Stomach smooth muscle (tissue), 2 donors: Measurements from ENCODE around the gene FITM2.
"Not testable (repeated sequence)": the region's sequence is repeated elsewhere in the genome, so short reads cannot be mapped to it uniquely, and the experiment has no call there.

Experiments
- H3K27ac ChIP-seq: one replicate; pipeline ENCODE4 v1.7.0; 2013; ENCODE audit warnings: mild to moderate bottlenecking, low read length, inconsistent platforms
- H3K27me3 ChIP-seq, 2 donors: one replicate each; pipeline ENCODE4 v1.7.0; 2013; ENCODE audit warnings: low read length in 2 of 2; ENCODE audit not compliant: insufficient read depth in 2 of 2, control insufficient read depth in 1 of 2
- H3K36me3 ChIP-seq, 2 donors: one replicate each; pipeline ENCODE4 v1.7.0; 2013; ENCODE audit warnings: low read length in 2 of 2; ENCODE audit not compliant: control insufficient read depth in 2 of 2, insufficient read depth in 2 of 2
- H3K4me1 ChIP-seq: one replicate; pipeline ENCODE4 v1.7.0; 2013; ENCODE audit warnings: low read length; ENCODE audit not compliant: control insufficient read depth, insufficient read depth
- H3K4me3 ChIP-seq, 2 donors: one replicate each; pipeline ENCODE4 v1.7.0; 2013; ENCODE audit warnings: low read length in 2 of 2
- H3K9ac ChIP-seq, 2 donors: one replicate each; pipeline ENCODE4 v1.7.0; 2013; ENCODE audit warnings: low read length in 2 of 2, mild to moderate bottlenecking in 1 of 2
- H3K9me3 ChIP-seq, 2 donors: one replicate each; pipeline ENCODE4 v1.7.0; 2013; ENCODE audit warnings: low read length in 2 of 2; ENCODE audit not compliant: control insufficient read depth in 2 of 2
- donor health status: healthy.
- donor health status: Pancreatic carcinoma.

Gene FITM2

GRCh38 chr20:44302736-44303135 lies 8.3 kb downstream of the FITM2 start:
- Histone ChIP-seq H3K4me3 (no peak overlapping the region), H3K27ac (no peak overlapping the region), H3K9me3 (no peaks in the 10 kb centered on the region), H3K27me3 (no peaks in the 10 kb centered on the region), H3K4me1 (no peaks in the 10 kb centered on the region), H3K9ac (no peak overlapping the region), H3K36me3 (peaks cover 3 to 12% of the 10 kb centered on the region in 2 donors)

DNA sequence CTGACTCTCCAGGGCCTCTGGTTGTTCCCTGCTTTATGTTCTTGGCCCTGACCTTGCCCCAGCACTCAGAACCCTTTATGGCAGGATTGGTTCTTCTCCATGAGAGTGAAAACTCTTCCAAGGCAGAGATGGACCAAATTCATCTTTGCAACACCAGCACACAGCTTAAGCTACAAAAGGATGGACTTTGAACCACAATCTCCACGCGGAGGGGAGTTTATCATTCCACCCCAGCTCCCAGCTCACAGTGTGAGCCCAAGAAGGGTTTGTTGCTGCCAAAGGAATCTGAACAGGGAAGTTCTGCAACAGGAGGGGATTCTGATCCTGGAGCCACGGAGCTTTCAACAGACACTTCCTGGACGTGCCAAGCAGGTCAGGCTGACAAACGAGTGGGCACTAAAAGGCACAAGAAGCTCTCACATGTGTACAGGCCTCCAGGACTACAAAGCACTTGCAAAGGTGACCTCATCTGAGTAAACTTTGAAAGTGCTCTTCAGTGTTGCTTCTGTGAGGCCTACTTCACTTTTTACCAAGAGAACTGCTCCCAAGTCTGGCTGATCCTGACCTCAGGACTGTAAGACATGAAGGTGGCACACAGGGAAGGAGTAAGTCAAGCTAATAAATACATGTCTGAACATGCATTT lies 8.9 kb downstream of the FITM2 start:
- H3K27me3 ChIP-seq, result no peaks in the 10 kb centered on the region
- H3K36me3 ChIP-seq, result peaks cover 3 to 12% of the 10 kb centered on the region in 2 donors
- no peak overlapping the region for H3K9ac ChIP-seq
- no peaks in the 10 kb centered on the region for H3K4me1 ChIP-seq
- no peak overlapping the region for H3K27ac ChIP-seq
- no peaks in the 10 kb centered on the region for H3K9me3 ChIP-seq
- H3K4me3 ChIP-seq, result no peak overlapping the region

DNA sequence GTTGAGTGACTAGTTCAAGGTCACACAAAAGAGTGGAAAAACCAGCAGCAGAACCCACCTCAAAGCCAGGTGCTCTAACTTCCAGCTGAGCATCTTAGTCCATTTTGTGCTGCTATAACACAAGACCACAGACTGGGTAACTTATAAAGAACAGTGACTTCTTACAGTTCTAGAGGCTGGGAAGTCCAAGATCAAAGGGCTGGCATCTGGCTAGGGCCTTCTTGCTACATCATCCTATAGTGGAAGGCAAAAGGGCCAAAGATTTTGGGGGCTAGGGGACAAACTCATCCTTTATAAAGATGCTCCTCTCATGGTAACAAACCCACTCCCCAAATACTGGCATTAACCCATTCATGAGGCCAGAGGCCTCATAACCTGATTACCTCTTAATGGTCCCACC lies 9.7 kb downstream of the FITM2 start:
- H3K27me3 ChIP-seq, result no peaks in the 10 kb centered on the region
- H3K4me1 ChIP-seq, result no peaks in the 10 kb centered on the region
- H3K9ac ChIP-seq, result no peak overlapping the region
- no peak overlapping the region for H3K27ac ChIP-seq
- H3K9me3 ChIP-seq, result no peaks in the 10 kb centered on the region
- no peak overlapping the region for H3K4me3 ChIP-seq
- H3K36me3 ChIP-seq, result peaks cover 0 to 6% of the 10 kb centered on the region in 2 donors

DNA sequence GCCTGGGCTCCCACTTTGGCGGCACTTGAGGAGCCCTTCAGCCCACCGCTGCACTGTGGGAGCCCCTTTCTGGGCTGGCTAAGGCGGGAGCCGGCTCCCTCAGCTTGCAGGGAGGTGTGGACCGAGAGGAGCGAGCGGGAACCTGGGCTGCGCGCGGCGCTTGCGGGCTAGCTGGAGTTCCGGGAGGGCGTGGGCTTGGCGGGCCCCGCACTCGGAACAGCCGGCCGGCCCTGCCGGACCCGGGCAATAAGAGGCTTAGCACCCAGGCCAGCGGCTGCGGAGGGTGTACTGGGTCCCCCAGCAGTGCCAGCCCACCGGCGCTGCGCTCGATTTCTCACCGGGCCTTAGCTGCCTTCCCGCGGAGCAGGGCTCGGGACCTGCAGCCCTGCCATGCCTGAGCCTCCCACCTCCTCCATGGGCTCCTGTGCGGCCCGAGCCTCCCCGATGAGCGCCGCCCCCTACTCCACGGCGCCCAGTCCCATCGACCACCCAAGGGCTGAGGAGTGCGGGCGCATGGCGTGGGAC lies 11.9 kb downstream of the FITM2 start:
- H3K9me3 ChIP-seq, H3K27ac ChIP-seq, H3K4me1 ChIP-seq, H3K4me3 ChIP-seq, H3K27me3 ChIP-seq, H3K36me3 ChIP-seq, H3K9ac ChIP-seq: not testable (repeated sequence)

- Histone ChIP-seq H3K4me1 (no peaks in the 10 kb centered on the region), H3K9me3 (no peaks in the 10 kb centered on the region), H3K9ac (no peak overlapping the region), H3K27me3 (no peaks in the 10 kb centered on the region), H3K27ac (no peak overlapping the region), H3K4me3 (no peak overlapping the region), H3K36me3 (peaks cover 0 to 2% of the 10 kb centered on the region in 2 donors)
Measured at GRCh38 chr20:44297721-44298120, 13.3 kb downstream of the FITM2 start.

GRCh38 chr20:44296011-44296410 lies 15.0 kb downstream of the FITM2 start:
- H3K4me3 ChIP-seq, result no peak overlapping the region
- H3K36me3 ChIP-seq, result no peaks in the 10 kb centered on the region
- no peak overlapping the region for H3K9ac ChIP-seq

GRCh38 chr20:44291754-44292153 lies 19.2 kb downstream of the FITM2 start:
- H3K9me3 ChIP-seq, result no peaks in the 10 kb centered on the region
- H3K9ac ChIP-seq, result no peak overlapping the region
- no peaks in the 10 kb centered on the region for H3K4me1 ChIP-seq
- H3K4me3 ChIP-seq, result no peak overlapping the region
- H3K27ac ChIP-seq, result no peak overlapping the region
- H3K27me3 ChIP-seq, result no peaks in the 10 kb centered on the region
- H3K36me3 ChIP-seq, result peaks cover 0 to 5% of the 10 kb centered on the region in 2 donors

More at GRCh38 chr20:44296011-44296410, 15.0 kb downstream of the FITM2 start:
- no peaks in the 10 kb centered on the region for H3K9me3 ChIP-seq
- H3K27ac ChIP-seq, result no peak overlapping the region
- H3K4me1 ChIP-seq, result no peaks in the 10 kb centered on the region
- H3K27me3 ChIP-seq, result no peaks in the 10 kb centered on the region

DNA sequence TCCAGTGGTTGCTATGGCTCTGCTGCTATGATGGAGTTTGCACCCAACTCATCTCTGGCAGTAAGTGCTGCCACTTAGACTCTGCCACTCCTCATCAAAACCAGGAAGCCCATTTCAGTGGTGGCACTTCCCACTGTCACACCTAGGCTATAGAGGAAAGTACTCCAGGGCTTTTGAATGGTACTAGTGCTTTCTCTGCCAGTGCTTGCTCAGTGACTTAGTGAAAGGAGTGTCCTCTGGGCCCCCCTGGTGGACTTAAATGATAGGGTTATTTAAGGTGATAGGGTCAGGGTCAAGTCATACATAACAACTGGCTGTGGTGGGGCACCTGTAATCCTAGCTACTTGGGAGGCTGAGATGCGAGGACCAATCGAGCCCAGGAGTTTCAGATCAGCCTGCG lies 22.8 kb downstream of the FITM2 start:
- H3K27me3 ChIP-seq, result no peaks in the 10 kb centered on the region
- no peaks in the 10 kb centered on the region for H3K4me1 ChIP-seq
- H3K36me3 ChIP-seq, result peaks cover 0 to 5% of the 10 kb centered on the region in 2 donors
- H3K27ac ChIP-seq, result no peak overlapping the region
- H3K9ac ChIP-seq, result no peak overlapping the region
- H3K4me3 ChIP-seq, result no peak overlapping the region
- no peaks in the 10 kb centered on the region for H3K9me3 ChIP-seq

DNA sequence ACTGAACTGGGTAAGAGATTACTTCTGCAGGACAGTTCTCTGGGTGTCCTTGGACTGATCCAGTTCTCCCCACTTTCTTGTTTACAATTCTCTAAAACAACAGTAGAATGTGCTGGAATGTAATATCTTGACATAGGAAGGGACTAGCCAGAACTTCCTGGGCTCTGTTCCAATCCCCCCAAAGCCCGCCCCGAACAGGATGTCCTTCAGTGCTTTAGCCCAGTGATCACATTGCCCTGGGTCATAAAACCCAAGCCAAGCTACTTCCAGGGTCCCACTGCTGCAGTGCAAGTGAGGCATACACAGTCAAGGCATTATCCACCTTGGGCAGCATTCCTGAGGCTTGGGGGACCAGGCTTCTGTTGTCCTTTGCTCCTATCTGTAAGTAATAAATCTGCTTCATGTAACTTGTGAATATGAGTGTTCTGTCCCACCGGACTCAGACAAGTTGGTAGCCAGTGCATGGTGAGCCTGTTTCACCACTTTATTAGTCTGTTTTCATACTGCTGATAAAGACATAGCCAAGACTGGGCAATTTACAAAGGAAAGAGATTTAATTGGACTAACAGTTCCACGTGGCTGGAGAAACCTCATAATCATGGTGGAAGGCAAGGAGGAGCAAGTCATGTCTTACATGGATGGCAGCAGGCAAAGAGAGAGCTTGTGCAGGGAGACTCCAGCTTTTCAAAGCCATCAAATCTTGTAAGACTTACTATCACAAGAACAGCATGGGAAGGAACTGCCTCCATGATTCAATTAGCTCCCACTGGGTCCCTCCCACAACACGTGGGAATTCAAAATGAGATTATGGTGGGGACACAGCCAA lies 23.5 kb downstream of the FITM2 start:
- H3K4me3 ChIP-seq, result no peak overlapping the region
- H3K9me3 ChIP-seq, result no peaks in the 10 kb centered on the region
- H3K9ac ChIP-seq, result no peak overlapping the region
- no peaks in the 10 kb centered on the region for H3K4me1 ChIP-seq
- no peaks in the 10 kb centered on the region for H3K27me3 ChIP-seq
- no peak overlapping the region for H3K27ac ChIP-seq
- H3K36me3 ChIP-seq, result peaks cover 0 to 5% of the 10 kb centered on the region in 2 donors

GRCh38 chr20:44284032-44284431 lies 27.0 kb downstream of the FITM2 start:
- no peaks in the 10 kb centered on the region for H3K36me3 ChIP-seq
- H3K4me3 ChIP-seq, result no peak overlapping the region
- H3K27me3 ChIP-seq, result no peaks in the 10 kb centered on the region
- no peak overlapping the region for H3K9ac ChIP-seq
- H3K27ac ChIP-seq, result no peak overlapping the region
- no peaks in the 10 kb centered on the region for H3K4me1 ChIP-seq
- no peaks in the 10 kb centered on the region for H3K9me3 ChIP-seq

- no peaks in the 10 kb centered on the region for H3K9me3 ChIP-seq
- H3K4me1 ChIP-seq, result no peaks in the 10 kb centered on the region
- no peak overlapping the region for H3K27ac ChIP-seq
- no peak overlapping the region for H3K4me3 ChIP-seq
- no peak overlapping the region for H3K9ac ChIP-seq
- H3K36me3 ChIP-seq, result no peaks in the 10 kb centered on the region
- H3K27me3 ChIP-seq, result no peaks in the 10 kb centered on the region
Measured at GRCh38 chr20:44282192-44282591, 28.8 kb downstream of the FITM2 start.
